Right hindlimb (tissue), 1 donor: ENCODE results near the gene ECI1.

Experiments used
- DNase-seq: peaks from one replicate; pipeline ENCODE4 v3.0.0-alpha.2; 2018

ECI1 gene

GRCh38 chr16:2232094-2232990 lies 19.0 kb downstream of the ECI1 start:
- no peak for DNase-seq

- no peak for DNase-seq
Measured at GRCh38 chr16:2231016-2231931, 20.1 kb downstream of the ECI1 start.

GRCh38 chr16:2230376-2230775 lies 21.0 kb downstream of the ECI1 start:
- DNase-seq, result no peak

- no peak for DNase-seq
Measured at GRCh38 chr16:2229632-2230250, 21.6 kb downstream of the ECI1 start.

- DNase-seq, result no peak
Measured at GRCh38 chr16:2229091-2229490, 22.3 kb downstream of the ECI1 start.

- no peak for DNase-seq
Measured at GRCh38 chr16:2228161-2228824, 23.1 kb downstream of the ECI1 start.

GRCh38 chr16:2226918-2227317 lies 24.5 kb downstream of the ECI1 start:
- no peak for DNase-seq

- DNase-seq, result no peak
Measured at GRCh38 chr16:2226245-2226793, 25.1 kb downstream of the ECI1 start.

- DNase-seq, result no peak
Measured at GRCh38 chr16:2223942-2224486, 27.4 kb downstream of the ECI1 start.

- peak; percentile 99 for DNase-seq
Measured at GRCh38 chr16:2223221-2223941, 28.0 kb downstream of the ECI1 start, which contains the start of gene E4F1. Gene E4F1 (plus strand): TSS chr16:2223591. CDS start chr16:2223614, 23 bp downstream.

GRCh38 chr16:2216330-2216729 lies 35.1 kb downstream of the ECI1 start:
- no peak for DNase-seq

- no peak for DNase-seq
Measured at GRCh38 chr16:2214719-2214968, 36.7 kb downstream of the ECI1 start, which contains the start of gene PGP. Gene PGP (minus strand): TSS chr16:2214840. CDS start chr16:2214777, 63 bp downstream.

GRCh38 chr16:2213817-2214718 lies 37.3 kb downstream of the ECI1 start:
- peak; percentile 28 for DNase-seq

- DNase-seq, result peak; percentile 52
Measured at GRCh38 chr16:2212362-2213324, 38.7 kb downstream of the ECI1 start.

- peak; percentile 17 for DNase-seq
Measured at GRCh38 chr16:2211923-2212347, 39.5 kb downstream of the ECI1 start.

GRCh38 chr16:2210386-2211365 lies 40.7 kb downstream of the ECI1 start, which contains the start of gene BRICD5:
Gene BRICD5 (minus strand): TSS chr16:2210863. CDS start chr16:2210833, 30 bp downstream.
- peak; percentile 28 for DNase-seq

GRCh38 chr16:2210009-2210332 lies 41.4 kb downstream of the ECI1 start:
- no peak for DNase-seq
